SU-DHL-6 (cell line): ENCODE results near the gene CCNL2.

Experiments
- H2AFZ ChIP-seq: fragments of 200-600 bp; sonication (generic); 2 replicates; pipeline ENCODE4 v1.6.1; 2014; ENCODE audit warnings: low read depth, mild to moderate bottlenecking, moderate library complexity, mixed read lengths, antibody characterized with exemption, low read length; ENCODE audit not compliant: severe bottlenecking
- H3F3A ChIP-seq: fragments of 200-600 bp; shearing (Covaris generic); 2 replicates; pipeline ENCODE4 v1.6.0; 2016; ENCODE audit warnings: antibody characterized with exemption, mild to moderate bottlenecking; ENCODE audit not compliant: insufficient read depth
- H3K27ac ChIP-seq: fragments of 200-600 bp; sonication (generic); 2 replicates; pipeline ENCODE4 v1.5.1; 2016; ENCODE audit warnings: low read depth, mild to moderate bottlenecking, low read length, moderate library complexity, mixed read lengths
- H3K27me3 ChIP-seq: fragments of 200-600 bp; sonication (generic), shearing (Covaris generic); 2 replicates; pipeline ENCODE4 v1.6.0; 2014; ENCODE audit warnings: mild to moderate bottlenecking, low read length
- H3K36me3 ChIP-seq: fragments of 200-600 bp; sonication (generic); 2 replicates; pipeline ENCODE4 v1.6.1; 2014; ENCODE audit warnings: mild to moderate bottlenecking, low read length, mixed read lengths
- H3K4me2 ChIP-seq: fragments of 300-600, 200-600 bp; shearing (Covaris generic), sonication (generic); 2 replicates; pipeline ENCODE4 v1.6.0; 2014; ENCODE audit warnings: low read length, low read depth, mild to moderate bottlenecking; ENCODE audit not compliant: poor library complexity, severe bottlenecking
- H3K4me3 ChIP-seq: fragments of 200-600 bp; sonication (generic); 2 replicates; pipeline ENCODE4 v1.5.1; 2014; ENCODE audit warnings: antibody characterized with exemption, low read length, mild to moderate bottlenecking, mixed read lengths; ENCODE audit not compliant: insufficient read depth, poor library complexity, severe bottlenecking
- H3K79me2 ChIP-seq: fragments of 200-600 bp; sonication (generic); 2 replicates; pipeline ENCODE4 v1.6.1; 2014; ENCODE audit warnings: mild to moderate bottlenecking, low read length, moderate library complexity; ENCODE audit not compliant: insufficient read depth
- H3K9ac ChIP-seq: fragments of 200-600 bp; sonication (generic); 2 replicates; pipeline ENCODE4 v1.7.0; 2014; ENCODE audit warnings: mild to moderate bottlenecking, low read length
- H3K9me2 ChIP-seq: fragments of 200-600 bp; sonication (generic); replicated peaks from 2 replicates; pipeline ENCODE4 v1.6.1; 2014; ENCODE audit warnings: low read length; ENCODE audit not compliant: insufficient read depth
- H3K9me3 ChIP-seq: fragments of 200-600 bp; sonication (generic); 2 replicates; pipeline ENCODE4 v1.6.1; 2014; ENCODE audit warnings: low read length, mixed read lengths; ENCODE audit not compliant: insufficient read depth
- H4K20me1 ChIP-seq: fragments of 200-600 bp; sonication (generic); 2 replicates; pipeline ENCODE4 v1.6.1; 2014; ENCODE audit warnings: low read depth, mild to moderate bottlenecking, antibody characterized with exemption, low read length, moderate library complexity, mixed read lengths
- EZH2phosphoT487 ChIP-seq: fragments of 200-600 bp; sonication (generic), shearing (Covaris generic); conservative IDR thresholded peaks from 2 replicates; pipeline ENCODE4 v1.6.1; 2018; ENCODE audit warnings: mild to moderate bottlenecking, antibody characterized with exemption, low read length, moderate library complexity, mixed read lengths
- TF ChIP-seq, protein P1 (sequence below): fragments of 200-600 bp; sonication (generic); IDR thresholded peaks from one replicate; pipeline ENCODE4 v1.5.1; 2017; ENCODE audit warnings: antibody characterized with exemption, mild to moderate bottlenecking, low read length, moderate library complexity; ENCODE audit not compliant: insufficient read depth, poor library complexity, severe bottlenecking

Gene CCNL2

GRCh38 chr1:1400576-1401456 lies 1.7 kb upstream of the CCNL2 start:
- Histone ChIP-seq H3K9me3 (no peaks in the 10 kb centered on the region), H3K27ac (no peak overlapping the region), H3K36me3 (peaks cover 14% of the 10 kb centered on the region; the same call in 1 of the 2 replicates), H3K27me3 (no peaks in the 10 kb centered on the region), H3K9me2 (no peaks in the 10 kb centered on the region), H3K9ac (peak overlapping the region; percentile 96), H3F3A (peaks cover 19% of the 10 kb centered on the region; the same call in 1 of the 2 replicates), H2AFZ (no peak overlapping the region), H4K20me1 (no peaks in the 10 kb centered on the region; the same call in 1 of the 2 replicates), H3K79me2 (peaks cover 54% of the 10 kb centered on the region), H3K4me3 (peak overlapping the region; percentile 93), H3K4me2 (peak overlapping the region; percentile 81)
- TF ChIP-seq EZH2phosphoT487, result no peak
- TF ChIP-seq, protein P1, sequence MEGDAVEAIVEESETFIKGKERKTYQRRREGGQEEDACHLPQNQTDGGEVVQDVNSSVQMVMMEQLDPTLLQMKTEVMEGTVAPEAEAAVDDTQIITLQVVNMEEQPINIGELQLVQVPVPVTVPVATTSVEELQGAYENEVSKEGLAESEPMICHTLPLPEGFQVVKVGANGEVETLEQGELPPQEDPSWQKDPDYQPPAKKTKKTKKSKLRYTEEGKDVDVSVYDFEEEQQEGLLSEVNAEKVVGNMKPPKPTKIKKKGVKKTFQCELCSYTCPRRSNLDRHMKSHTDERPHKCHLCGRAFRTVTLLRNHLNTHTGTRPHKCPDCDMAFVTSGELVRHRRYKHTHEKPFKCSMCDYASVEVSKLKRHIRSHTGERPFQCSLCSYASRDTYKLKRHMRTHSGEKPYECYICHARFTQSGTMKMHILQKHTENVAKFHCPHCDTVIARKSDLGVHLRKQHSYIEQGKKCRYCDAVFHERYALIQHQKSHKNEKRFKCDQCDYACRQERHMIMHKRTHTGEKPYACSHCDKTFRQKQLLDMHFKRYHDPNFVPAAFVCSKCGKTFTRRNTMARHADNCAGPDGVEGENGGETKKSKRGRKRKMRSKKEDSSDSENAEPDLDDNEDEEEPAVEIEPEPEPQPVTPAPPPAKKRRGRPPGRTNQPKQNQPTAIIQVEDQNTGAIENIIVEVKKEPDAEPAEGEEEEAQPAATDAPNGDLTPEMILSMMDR, result no peak

- peak overlapping the region; percentile 93 for H3K4me3 ChIP-seq
- H3K36me3 ChIP-seq, result peaks cover 14% of the 10 kb centered on the region
- H3K27ac ChIP-seq, result peak overlapping the region; percentile 63
- H4K20me1 ChIP-seq, result no peaks in the 10 kb centered on the region; the same call in 1 of the 2 replicates
- H3K4me2 ChIP-seq, result peak overlapping the region; percentile 81
- no peak for TF ChIP-seq EZH2phosphoT487
- H2AFZ ChIP-seq, result no peak overlapping the region
- H3K9me2 ChIP-seq, result no peaks in the 10 kb centered on the region
- H3K9ac ChIP-seq, result peak overlapping the region; percentile 96
- peaks cover 19% of the 10 kb centered on the region; the same call in 1 of the 2 replicates for H3F3A ChIP-seq
- no peaks in the 10 kb centered on the region for H3K27me3 ChIP-seq
- no peaks in the 10 kb centered on the region for H3K9me3 ChIP-seq
- H3K79me2 ChIP-seq, result peaks cover 53% of the 10 kb centered on the region
Observed at GRCh38 chr1:1399872-1400575, 889 bp upstream of the CCNL2 start.

- Histone ChIP-seq H3K27me3 (no peaks in the 10 kb centered on the region), H3K9me2 (no peaks in the 10 kb centered on the region), H3K79me2 (peaks cover 52% of the 10 kb centered on the region), H3K9me3 (no peaks in the 10 kb centered on the region), H3K4me3 (peak overlapping the region; percentile 69), H3F3A (peaks cover 17% of the 10 kb centered on the region; the same call in 1 of the 2 replicates), H3K9ac (peak overlapping the region; percentile 96), H4K20me1 (no peaks in the 10 kb centered on the region; the same call in 1 of the 2 replicates), H2AFZ (peak overlapping the region; percentile 16), H3K4me2 (peak overlapping the region; percentile 75), H3K27ac (peak overlapping the region; percentile 46), H3K36me3 (peaks cover 16% of the 10 kb centered on the region)
- no peak for TF ChIP-seq EZH2phosphoT487
- TF ChIP-seq, protein P1, result no peak
Observed at GRCh38 chr1:1398677-1399186, 403 bp downstream of the CCNL2 start.
